Transverse colon (tissue), 4 donors: Measurements from ENCODE around the gene LGR6. TPM values are rescaled to one million over a fixed set of nuclear protein-coding genes. Genes with fewer than 3 reads are reported as not detected.

Source experiments
- DNase-seq: peaks from one replicate; pipeline ENCODE4 v3.0.0-alpha.2; 2019
- H3K27ac ChIP-seq, 4 donors: fragments of 200-600 bp; sonication (generic); 2 replicates each; pipeline ENCODE4 v1.5.1; 2016 to 2018; ENCODE audit warnings: inconsistent platforms in 4 of 4
- H3K27me3 ChIP-seq: fragments of 200-600 bp; sonication (generic); 2 replicates; pipeline ENCODE4 v1.5.1; 2017; ENCODE audit warnings: inconsistent platforms
- H3K36me3 ChIP-seq, 4 donors: fragments of 200-600 bp; sonication (generic); 2 replicates each; pipeline ENCODE4 v1.5.1; 2017 to 2019; ENCODE audit warnings: inconsistent platforms in 4 of 4
- H3K4me1 ChIP-seq, 4 donors: fragments of 200-600 bp; sonication (generic); 2 replicates each; pipeline ENCODE4 v1.5.1; 2017 to 2020; ENCODE audit warnings: inconsistent platforms in 4 of 4
- H3K4me3 ChIP-seq, 4 donors: fragments of 200-600 bp; sonication (generic); 1 replicate in 1 of 4; 2 replicates in 3 of 4; pipeline versions ENCODE4 v1.5.1 to v1.6.1; 2017 to 2019; ENCODE audit warnings: inconsistent platforms in 4 of 4
- H3K9me3 ChIP-seq, 2 donors: fragments of 200-600 bp; sonication (generic); 2 replicates each; pipeline ENCODE4 v1.5.1; 2017 to 2019; ENCODE audit warnings: inconsistent platforms in 2 of 2
- CTCF ChIP-seq, 5 experiments: fragments of 200-600 bp in 3 of 5; fragments of 450-650 bp in 2 of 5; sonication (generic) in 3 of 5; IDR thresholded peaks; 1 replicate in 2 of 5; 2 replicates in 3 of 5; pipeline ENCODE4 v1.5.1; 2016 to 2017; ENCODE audit warnings: antibody characterized with exemption in 5 of 5, inconsistent platforms in 3 of 5, mild to moderate bottlenecking in 2 of 5, moderate library complexity in 1 of 5
- EP300 ChIP-seq: sonication (generic); formaldehyde crosslinking; IDR thresholded peaks from one replicate; pipeline ENCODE4 v1.6.1; 2017; ENCODE audit warnings: antibody characterized with exemption, low read depth
- POLR2A ChIP-seq: fragments of 450-650 bp; IDR thresholded peaks from one replicate; pipeline ENCODE4 v1.6.1; 2016; ENCODE audit warnings: antibody characterized with exemption, mild to moderate bottlenecking, moderate library complexity
- POLR2AphosphoS5 ChIP-seq, 3 donors: sonication (generic); formaldehyde crosslinking; IDR thresholded peaks; one replicate each; pipeline ENCODE4 v1.6.1; 2016; ENCODE audit warnings: antibody characterized with exemption in 3 of 3
- WGBS, 2 donors: methylation state at CpG; one replicate each; pipeline ENCODE4 v1.1.5; 2018; ENCODE audit warnings: low coverage in 1 of 2; 5-methylcytosine and 5-hydroxymethylcytosine counted together
- in situ Hi-C, 4 donors: fragments of 200-750 bp; cut with MboI; loops; one replicate each; pipeline versions ENCODE4 v1.15.0 to v1.15.1; 2017; ENCODE audit warnings: low sequenced_read_pairs in 3 of 4, low pct_ligation_motif_present in 1 of 4, low pct_unique_long_range_greater_than_20kb in 1 of 4
- intact Hi-C: fragments of 100-400 bp; cut with DNase I; formaldehyde crosslinking; loops from one replicate; pipeline ENCODE4 v1.15.1; 2023; ENCODE audit warnings: low total_unique reads
- total RNA-seq, 4 donors: library from RNA; depleted of rRNA; stranded (reverse); fragments of >200 nt; gene quantifications; one replicate each; pipeline ENCODE4 v1.1.0, GENCODE V29; 2016

Gene LGR6
- total RNA-seq, 4 donors from 2014 or later, result 0.41 to 1.6 TPM; not detected in 2

GRCh38 chr1:202247104-202247503, 53.5 kb downstream of the LGR6 start:
- Histone ChIP-seq H3K27ac (no peak overlapping the region), H3K4me1 (no peaks in the 10 kb centered on the region), H3K4me3 (no peak overlapping the region), H3K36me3 (no peaks in the 10 kb centered on the region), H3K9me3 (no peaks in the 10 kb centered on the region), H3K27me3 (no peaks in the 10 kb centered on the region)
- DNase-seq, result no peak
- WGBS, 2 donors, result 83 to 90% methylated on average over 2 to 6 of the region's 6 CpGs
- in situ Hi-C loops, result no loop called here
- intact Hi-C loops, result no loop called here
- TF ChIP-seq POLR2AphosphoS5 (IDR thresholded peaks at IDR 0.05) (no peak), POLR2A (no peak), CTCF (IDR thresholded peaks at IDR 0.05) (no peak), EP300 (no peak)

GRCh38 chr1:202247837-202248795, 54.5 kb downstream of the LGR6 start:
- intact Hi-C loops (no loop called here), in situ Hi-C loops (no loop called here)
- 61 to 100% methylated on average over 1 to 20 of the region's 20 CpGs for WGBS, 2 donors
- TF ChIP-seq POLR2A (no peak), POLR2AphosphoS5 (IDR thresholded peaks at IDR 0.05) (no peak), CTCF (IDR thresholded peaks at IDR 0.05) (no peak), EP300 (no peak)
- no peaks in the 10 kb centered on the region for H3K9me3 ChIP-seq
- H3K4me1 ChIP-seq, result no peaks in the 10 kb centered on the region
- H3K4me3 ChIP-seq, result no peak overlapping the region
- DNase-seq, result no peak
- H3K27me3 ChIP-seq, result no peaks in the 10 kb centered on the region
- H3K36me3 ChIP-seq, result no peaks in the 10 kb centered on the region
- no peak overlapping the region for H3K27ac ChIP-seq

GRCh38 chr1:202248861-202249260, 55.3 kb downstream of the LGR6 start:
- WGBS, 2 donors, result 80 to 84% methylated on average over 1 to 6 of the region's 6 CpGs

More at GRCh38 chr1:202248861-202249260, 55.3 kb downstream of the LGR6 start:
- H3K9me3 ChIP-seq, result no peaks in the 10 kb centered on the region
- no peak overlapping the region for H3K27ac ChIP-seq
- no peaks in the 10 kb centered on the region for H3K4me1 ChIP-seq
- no peak for TF ChIP-seq POLR2A
- no peak for TF ChIP-seq CTCF (IDR thresholded peaks at IDR 0.05)
- TF ChIP-seq POLR2AphosphoS5 (IDR thresholded peaks at IDR 0.05), result no peak
- no peak for TF ChIP-seq EP300
- H3K36me3 ChIP-seq, result no peaks in the 10 kb centered on the region
- DNase-seq, result no peak
- H3K4me3 ChIP-seq, result no peak overlapping the region
- intact Hi-C loops, result no loop called here
- in situ Hi-C loops, result no loop called here
- no peaks in the 10 kb centered on the region for H3K27me3 ChIP-seq
